HG03108 (cell line): Measurements from ENCODE around the gene FAM163A.
"Not testable (repeated sequence)": the region's sequence is repeated elsewhere in the genome, so short reads cannot be mapped to it uniquely, and the experiment has no call there.

Source experiments
- ATAC-seq: cut with Tn5 transposase; IDR thresholded peaks from one replicate; pipeline ENCODE4 v1.9.1; 2021; ENCODE audit warnings: moderate library complexity; ENCODE audit not compliant: unreplicated experiment

Gene FAM163A

DNA sequence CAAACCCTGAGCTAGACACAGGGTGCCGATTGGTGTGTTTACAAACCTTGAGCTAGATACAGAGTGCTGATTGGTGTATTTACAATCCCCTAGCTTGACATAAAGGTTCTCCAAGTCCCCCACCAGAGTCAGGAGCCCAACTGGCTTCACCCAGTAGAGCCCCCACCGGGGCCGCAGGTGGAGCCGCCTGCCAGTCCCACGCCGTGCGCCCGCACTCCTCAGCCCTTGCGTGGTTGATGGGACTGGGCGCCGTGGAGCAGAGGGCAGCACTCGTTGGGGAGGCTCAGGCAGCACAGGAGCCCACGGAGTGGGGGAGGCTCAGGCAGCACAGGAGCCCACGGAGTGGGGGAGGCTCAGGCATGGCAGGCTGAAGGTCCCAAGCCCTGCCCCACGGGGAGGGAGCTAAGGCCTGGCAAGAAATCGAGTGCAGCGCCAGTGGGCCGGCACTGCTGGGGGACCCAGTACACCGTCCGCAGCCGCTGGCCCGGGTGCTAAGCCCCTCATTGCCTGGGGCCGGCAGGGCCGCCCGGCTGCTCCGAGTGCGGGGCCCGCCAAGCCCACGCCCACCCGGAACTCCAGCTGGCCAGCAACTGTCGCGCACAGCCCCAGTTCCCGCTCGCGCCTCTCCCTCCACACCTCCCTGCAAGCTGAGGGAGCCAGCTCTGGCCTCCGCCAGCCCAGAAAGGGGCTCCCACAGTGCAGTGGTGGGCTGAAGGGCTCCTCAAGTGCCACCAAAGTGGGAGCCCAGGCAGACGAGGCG is 93.8 kb downstream of the FAM163A start:
- ATAC-seq, result not testable (repeated sequence)

DNA sequence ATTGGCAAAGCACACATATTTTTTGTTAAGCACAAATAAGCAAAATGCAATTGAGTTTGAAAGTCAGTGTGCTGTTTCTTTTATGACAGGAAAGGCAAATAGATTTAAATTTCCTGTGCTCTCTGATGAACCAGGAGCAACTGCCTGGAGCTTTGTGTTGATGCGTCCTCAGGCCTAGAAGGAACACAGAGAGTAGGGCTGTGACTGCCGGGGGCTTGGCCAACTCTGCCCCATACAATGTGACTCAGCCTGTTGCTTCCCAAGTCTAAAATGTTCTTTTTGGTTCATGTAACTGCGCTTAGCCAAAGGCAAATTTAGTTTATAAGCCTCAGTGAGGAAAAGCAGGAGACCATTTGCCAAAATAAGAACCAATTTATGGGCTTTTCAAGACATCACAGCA is 97.0 kb downstream of the FAM163A start:
- no peak for ATAC-seq

DNA sequence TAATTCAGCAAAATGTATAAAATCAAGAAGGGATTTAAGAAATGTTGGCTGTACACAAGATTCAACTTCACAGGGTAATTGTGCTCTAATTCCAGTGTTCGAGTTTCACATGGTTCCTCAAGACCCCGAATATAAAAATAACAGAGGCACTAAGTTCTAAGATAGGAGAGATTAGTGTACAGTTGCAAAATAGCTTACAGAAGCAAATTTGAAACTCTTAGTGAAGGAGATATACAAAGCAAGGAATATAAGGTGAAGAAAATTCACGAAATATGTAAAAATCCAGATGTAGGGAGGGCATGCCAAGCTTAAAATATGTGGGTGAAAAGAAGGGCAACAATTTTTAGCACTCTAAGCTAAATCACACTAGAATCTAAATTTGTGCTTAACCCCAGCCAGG is 105.1 kb downstream of the FAM163A start:
- no peak for ATAC-seq

DNA sequence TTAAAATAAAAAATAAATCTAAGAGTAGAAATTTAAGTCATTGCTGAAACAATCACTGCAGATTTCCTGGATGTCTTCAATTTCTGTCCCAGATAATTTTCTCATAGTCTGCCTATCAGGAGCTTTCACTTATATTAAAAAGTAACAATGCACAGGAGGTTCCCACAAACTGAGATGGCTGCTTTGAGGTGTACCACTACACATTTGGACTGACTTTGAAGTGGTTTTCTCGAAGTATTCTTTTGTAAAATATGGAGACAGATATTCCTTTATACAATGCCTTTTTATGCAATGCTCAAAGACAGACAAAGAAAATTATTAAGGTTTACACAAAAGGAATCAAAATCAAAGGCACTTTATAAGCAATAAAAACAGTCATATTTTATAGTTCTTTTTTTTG is 110.0 kb downstream of the FAM163A start:
- ATAC-seq, result no peak

DNA sequence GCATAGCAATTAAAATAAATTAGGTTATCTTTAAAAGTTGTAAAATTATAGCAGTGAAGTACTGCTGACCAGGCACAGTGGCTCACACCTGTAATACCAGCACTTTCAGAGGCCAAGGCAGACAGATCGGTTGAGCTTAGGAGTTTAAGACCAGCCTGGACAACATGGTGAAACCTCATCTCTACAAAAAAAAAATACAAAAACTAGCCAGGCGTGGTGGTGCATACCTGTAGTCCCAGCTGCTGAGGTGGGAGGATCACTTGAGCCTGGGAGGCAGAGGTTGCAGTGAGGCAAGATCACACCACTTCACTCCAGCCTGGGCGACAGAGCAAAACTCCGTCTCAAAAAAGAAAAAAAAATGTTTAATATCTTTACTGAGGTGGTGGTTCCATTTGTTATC is 112.7 kb downstream of the FAM163A start:
- ATAC-seq, result not testable (repeated sequence)

DNA sequence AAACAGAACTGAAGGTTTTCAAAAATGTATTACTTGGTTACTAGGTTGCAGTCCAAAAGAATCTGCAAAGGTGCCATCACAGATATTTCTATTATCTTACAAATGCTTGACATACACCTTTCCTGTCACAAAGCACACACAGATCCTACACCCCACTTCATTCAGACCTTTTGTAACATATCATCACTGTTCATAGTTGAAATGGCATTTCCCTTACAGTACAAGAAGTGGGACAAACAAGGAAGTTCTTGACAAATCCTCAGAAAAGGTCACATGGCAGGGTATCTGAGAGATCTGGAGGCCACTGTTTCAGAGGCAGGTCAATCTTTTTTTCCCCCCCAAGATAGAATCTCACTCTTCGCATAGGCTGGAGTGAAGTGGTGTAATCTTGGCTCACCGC is 113.2 kb downstream of the FAM163A start:
- no peak for ATAC-seq

DNA sequence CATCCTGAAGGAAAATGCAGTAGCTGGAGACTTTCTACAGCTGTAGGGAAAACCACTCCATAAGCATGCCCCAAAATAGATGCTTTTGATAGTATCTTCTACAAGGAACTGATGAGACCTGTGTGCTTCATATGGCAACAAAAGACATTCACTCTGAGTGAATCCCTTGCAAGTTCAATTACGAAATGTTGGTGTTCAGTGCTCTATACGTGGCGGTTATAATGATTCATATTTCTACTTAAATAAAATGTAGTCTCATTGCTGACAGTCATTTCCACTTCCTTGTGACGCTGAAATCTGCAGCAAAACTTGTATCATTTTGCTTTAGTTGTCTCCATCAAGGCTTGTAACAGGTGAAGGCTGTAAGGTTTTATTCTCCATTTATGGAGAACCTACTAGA is 113.9 kb downstream of the FAM163A start:
- no peak for ATAC-seq

DNA sequence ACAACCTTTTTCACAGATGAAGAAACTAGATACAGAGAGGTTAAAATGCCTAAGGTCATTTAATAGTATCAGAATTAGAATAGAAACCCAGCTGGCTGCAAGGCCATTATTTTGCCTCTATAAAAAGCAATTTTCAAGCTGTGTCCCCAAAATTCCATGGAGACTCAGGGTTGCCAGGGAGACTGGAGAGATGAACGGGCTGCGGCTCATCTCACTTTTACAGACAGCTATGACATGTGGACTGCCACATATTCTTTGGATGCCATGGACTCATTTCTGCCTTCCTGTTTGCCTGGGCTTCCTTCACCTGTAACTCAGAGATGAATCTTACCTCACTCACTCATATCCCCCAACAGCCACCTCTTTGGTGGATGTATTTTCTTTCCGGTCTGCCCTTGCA is 117.6 kb downstream of the FAM163A start:
- ATAC-seq, result no peak

DNA sequence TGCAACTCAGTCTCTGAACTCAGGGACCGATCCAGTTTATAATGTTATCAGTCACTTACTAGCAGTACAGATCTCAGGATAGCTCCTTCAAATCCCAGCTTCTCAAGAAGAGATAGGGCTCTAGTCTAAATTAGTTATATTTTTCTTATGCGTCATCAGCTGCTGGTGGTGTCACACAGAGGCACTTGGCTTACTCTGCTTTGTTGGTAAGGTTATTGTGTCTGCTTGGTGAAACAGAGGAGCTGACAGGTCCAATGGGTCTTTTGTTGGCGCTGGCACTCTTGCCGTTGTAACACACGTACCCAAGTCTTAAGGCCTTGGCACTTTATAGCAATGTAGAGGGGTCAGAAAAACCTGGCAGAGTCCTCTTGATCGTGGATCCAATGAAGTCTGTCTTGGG is 122.3 kb downstream of the FAM163A start:
- no peak for ATAC-seq
